Myocyte (in vitro differentiated cells): Measurements from ENCODE around the gene SMARCD3. TPM values are rescaled to one million over a fixed set of nuclear protein-coding genes. Genes with fewer than 3 reads are reported as not detected.

ENCODE experiments used
- DNase-seq: peaks from one replicate; pipeline ENCODE4 v3.0.0-alpha.2; 2012; ENCODE audit warnings: low read depth
- total RNA-seq: library from RNA; depleted of rRNA; stranded (reverse); fragments of >200 nt; gene quantifications from 2 replicates; pipeline ENCODE4 v1.2.3, GENCODE V29; 2014

SMARCD3 gene
- total RNA-seq, 1 donor from 2014 or later = 251 TPM

DNA sequence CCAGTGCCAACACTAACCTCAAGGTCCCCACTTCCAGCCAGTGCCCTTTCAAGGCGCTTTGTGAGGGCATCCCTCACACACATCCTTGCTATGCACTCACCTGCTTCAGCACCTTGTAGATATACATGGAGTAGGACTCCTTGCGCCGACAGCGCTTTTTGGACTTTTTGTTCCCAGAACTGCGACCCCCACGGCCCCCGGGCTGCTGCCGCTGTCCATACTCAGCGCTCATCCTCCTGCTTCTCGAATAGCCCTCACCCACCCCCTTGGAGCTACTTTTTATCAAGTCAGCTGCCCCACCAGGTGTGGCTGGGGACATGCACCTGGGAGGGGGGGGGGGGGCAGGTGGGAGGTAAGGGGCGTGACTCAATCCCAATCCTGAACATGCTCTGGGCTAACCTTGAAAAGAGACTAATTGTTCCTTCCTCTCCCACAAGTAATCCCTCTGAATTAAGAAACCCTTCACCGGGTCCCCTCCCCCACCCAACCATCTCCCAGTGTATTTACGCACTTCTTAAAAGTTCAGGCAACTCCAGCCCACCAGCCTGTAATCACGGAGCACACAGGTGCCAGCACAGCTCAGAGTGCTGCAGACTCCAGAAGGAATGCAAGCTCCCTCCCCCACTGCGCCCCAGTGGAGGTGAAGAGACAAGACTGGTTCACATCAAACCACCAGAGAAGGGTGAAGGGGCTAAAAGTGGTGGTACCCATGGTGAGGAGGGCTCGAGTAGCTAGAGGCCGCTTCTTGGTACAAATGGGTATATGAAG, 38.2 kb downstream of the SMARCD3 start, which contains the start of gene H2BK1:
H2BK1 (minus strand) TSS at position 402 of the 768 bp plus-strand sequence; CDS start at position 232, 170 bp downstream.
- no peak for DNase-seq

- no peak for DNase-seq
Observed at GRCh38 chr7:151209588-151209987, 38.9 kb downstream of the SMARCD3 start.

GRCh38 chr7:151208253-151208862, 40.1 kb downstream of the SMARCD3 start:
- DNase-seq = no peak

GRCh38 chr7:151207804-151208203, 40.7 kb downstream of the SMARCD3 start:
- no peak for DNase-seq

DNA sequence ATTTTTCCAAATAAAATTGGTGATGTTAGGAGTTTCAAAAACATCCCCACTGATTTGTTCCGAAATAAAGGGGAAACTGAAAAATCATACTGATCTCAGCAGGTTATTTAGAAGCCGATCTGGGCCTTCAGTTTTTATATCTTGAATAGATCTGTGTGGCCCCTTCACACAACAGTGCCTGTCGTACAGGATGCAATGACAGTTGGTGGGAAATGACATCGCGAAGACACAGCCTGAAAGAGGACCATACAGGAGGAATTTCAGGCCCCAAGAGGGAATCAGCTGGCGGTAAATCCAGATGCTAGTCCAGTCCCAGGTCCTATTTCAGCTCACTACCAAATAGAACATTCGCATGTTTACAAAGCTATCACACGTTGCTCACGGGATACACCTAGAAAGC, 41.2 kb downstream of the SMARCD3 start:
- DNase-seq = no peak

DNA sequence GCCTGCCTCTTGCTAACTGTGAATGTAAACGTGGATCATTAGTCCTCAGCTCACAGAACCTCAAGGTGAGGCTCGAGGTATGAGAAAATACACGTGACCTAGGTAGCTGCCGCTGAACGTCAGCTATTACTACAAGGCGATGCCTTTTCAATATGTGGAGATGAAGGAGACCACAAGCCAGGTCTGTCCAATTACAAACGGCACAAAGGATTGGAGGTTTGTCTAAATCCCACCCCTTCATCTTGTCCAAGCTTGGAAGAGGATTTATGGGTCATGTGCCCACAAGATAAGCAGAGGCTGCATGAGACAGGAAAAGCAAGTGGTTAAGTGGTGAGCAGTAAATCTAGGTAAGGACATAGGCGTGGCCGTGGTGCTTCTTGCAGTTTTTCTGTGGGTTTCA, 41.6 kb downstream of the SMARCD3 start:
- no peak for DNase-seq

GRCh38 chr7:151205730-151206129, 42.8 kb downstream of the SMARCD3 start:
- DNase-seq = no peak

DNA sequence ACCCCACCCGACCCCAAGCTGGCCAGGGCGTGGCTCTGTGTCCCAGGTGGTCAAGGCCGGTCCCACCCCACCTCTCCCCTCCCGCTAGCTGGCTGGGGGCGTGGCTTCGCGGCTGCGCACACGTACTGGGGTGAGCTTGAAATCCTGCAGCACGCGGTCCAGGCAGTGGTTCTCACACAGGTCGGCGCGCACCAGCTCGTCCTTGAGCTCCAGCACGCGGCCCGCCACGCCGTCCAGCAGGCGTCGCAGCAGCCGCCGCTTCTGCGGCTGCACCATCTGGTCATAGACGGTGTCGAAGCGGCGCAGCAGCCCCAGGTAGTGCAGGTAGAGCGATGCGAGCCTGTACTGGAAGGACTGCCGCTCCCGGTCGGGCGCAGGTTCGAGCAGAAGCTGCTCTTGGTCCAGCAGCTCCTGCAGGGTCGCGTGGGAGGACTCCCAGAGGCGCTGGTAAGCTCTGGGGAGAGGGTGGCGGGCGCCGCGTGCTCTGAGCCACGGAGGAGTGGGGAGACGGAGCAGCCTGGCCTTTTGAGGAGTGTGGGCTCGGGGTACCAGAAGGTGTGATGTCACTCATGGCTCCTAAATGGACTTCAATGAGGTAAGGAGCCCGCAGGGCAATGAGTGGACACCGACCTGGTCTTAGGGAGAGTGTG, 44.0 kb downstream of the SMARCD3 start:
- DNase-seq = no peak

DNA sequence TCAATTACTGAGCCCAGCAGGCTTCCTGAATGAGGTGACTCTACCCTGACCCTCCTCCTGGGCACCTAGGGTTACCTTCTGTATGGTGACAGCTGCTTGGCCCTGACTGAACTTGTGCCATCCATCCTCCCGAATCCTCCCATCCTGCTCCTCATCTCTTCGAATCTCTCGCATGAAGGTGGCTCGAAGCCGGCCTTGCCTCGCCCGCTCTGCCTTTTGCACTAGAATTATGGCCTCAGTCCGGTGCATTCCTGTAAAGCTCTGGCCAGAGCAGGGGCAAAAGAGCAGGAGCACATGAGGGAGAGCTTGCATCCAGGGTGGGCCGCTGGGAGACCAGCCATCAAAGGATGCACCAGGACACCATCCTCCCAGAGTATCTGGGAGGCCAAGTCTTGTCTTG, 45.7 kb downstream of the SMARCD3 start:
- no peak for DNase-seq

DNA sequence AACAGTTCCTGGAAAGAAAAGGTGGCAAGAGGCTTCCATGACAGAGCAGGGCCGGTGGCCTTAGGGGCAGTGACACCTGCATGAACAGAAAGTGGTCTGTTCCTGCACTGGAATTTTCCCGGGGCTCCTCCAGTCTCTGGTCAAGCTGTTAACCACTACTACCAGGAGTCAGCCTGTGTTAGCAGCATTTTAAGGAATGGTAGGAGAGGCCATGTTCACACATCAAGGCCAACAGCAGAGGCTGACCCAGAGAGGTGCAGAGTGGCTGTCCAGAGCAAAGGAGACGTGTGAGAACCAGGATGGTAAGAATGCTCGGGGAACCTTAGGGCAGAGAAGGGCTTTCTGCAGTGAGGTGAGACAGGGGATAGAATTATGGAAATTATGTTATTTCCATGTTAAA, 46.7 kb downstream of the SMARCD3 start:
- no peak for DNase-seq

- DNase-seq = no peak
Observed at GRCh38 chr7:151201344-151201743, 47.1 kb downstream of the SMARCD3 start.

DNA sequence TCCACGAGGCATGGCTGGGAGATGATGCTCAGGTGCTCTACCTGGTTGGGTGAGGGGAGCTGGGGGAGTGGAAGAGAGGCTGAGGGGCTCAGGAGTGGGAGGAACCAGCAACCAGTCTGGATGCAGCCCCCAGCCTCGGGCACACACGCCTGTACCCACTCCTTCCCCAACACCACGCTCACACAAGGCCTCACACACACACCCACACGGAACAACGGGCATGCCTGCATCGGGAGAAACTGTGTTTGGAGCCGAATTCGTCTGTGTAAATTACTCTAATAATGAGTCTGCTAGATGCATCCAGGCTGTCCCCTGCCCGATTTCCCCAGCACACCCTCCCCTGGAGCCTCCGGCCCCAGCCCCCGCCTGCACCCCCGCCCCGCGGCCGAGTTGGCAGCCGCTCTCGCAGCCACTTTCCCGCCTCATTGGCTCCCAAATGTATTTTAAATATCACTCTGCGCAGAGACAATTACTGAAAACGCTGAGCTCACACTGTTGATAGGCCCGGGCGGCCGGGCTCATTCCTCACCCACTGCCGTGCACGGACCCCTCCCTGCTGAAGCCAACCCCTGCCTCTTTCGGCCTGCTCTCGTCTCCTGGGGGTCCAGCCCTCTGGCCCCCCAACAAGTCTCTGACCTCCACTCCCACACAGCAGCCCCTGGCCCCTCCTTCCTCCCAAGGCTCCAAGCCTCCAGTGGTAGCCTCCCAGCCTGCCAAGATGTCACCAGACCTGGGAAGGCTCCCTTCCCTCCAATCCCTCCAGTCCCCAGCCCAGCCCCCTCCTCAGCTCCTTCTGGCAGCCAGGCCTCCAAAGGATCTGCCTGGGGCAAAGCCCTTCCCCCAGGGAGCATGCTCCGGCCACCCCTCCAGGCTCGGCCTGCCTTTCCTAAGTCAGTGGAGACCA, 49.3 kb downstream of the SMARCD3 start:
- DNase-seq = no peak

DNA sequence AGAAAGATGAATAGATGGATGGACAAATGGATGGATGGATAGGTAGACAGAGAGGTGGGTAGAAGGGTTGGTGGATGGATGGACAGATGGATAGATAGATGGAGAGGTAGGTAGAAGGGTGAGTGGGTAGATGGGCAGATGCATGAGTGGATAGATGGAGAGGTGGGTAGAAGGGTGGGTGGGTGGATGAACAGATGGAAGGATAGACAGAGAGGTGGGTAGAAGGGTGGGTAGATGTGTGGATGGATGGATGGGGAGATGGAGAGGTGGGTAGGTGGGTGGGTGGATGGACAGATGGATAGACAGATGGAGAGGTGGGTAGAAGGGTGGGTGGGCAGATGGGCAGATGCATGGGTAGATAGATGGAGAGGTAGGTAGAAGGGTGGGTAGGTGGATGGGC, 50.6 kb downstream of the SMARCD3 start:
- no peak for DNase-seq

GRCh38 chr7:151195616-151196450, 52.7 kb downstream of the SMARCD3 start:
- no peak for DNase-seq

DNA sequence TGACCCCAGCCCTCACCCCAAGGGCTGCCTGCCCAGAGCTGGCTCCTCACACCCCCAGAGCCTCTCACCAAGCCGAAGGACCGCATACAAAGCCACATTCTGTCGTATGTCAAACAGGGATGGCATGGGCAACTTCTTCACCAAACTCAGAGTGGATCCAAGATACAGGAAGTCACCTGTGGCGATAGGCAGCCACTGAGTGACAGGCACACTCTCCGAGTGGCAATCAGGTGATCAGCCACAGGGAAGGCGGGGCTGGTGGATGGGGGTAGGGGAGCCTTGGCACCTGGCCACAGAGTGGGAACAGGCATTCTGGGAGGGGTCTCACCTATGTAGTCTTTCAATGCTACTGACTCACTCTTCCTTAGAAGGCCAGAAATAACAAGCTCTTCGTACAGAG, 54.3 kb downstream of the SMARCD3 start:
- no peak for DNase-seq

DNA sequence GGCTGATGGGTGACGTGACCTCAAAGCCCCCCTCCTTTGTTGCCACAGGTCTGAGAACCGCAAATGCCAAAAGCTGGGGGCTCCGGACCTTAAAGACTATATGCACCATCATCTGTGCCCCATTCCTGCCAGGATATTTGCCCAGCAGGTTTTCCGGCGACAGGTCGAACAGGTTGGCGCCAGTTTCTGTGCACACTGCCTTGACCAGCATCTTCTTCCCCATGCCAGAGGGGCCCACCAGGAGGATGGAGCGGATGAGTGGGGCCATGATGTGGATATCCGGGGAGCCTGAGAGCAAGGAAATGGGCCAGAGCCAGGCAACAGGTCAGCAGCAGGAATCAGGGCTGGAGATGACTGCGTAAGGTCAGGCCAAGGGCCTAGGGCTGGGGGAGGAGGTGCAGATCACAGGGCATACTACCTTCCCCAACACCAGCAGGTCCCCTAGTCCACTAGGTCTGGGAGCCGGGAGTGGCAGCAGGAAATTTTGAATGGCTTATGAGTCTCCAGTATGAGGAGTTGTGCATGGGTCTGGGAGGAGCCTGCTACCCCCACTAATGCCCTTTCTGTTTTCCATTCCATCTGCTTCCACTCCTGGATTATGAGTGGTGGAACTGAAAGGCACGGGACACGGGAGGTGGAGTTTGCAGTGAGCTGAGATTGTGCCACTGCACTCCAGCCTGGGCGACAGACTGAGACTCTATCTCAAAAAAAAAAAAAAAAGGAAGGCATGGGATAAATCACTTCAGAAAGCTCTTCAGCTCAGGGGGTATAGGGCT, 55.1 kb downstream of the SMARCD3 start:
- no peak for DNase-seq

DNA sequence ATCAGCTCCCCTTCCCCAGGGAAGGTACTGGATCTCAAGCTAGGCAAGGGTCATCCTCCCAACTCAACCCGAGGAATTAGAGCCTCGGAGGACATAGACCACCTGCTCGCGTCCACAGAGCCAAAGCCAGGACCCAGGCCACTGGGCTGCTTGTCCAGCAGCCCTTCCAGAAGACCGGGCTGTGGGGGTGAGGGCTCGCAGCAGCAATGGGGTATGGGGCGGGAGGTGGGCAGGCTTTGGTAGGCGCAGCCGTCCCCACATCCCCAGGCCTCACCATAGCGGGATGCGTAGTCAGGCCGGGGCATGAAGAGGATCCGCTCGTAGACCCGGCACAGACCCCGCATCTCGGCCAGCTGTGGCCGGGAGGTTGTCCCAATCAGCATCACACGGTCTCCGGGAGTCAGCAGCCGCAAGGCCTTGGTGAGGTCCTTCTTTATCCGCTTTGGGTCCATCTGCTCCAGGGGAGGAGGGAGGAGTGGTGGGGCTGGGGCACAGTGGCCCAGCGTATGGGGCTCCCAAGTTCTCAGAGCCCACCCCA, 56.4 kb downstream of the SMARCD3 start:
- no peak for DNase-seq

DNA sequence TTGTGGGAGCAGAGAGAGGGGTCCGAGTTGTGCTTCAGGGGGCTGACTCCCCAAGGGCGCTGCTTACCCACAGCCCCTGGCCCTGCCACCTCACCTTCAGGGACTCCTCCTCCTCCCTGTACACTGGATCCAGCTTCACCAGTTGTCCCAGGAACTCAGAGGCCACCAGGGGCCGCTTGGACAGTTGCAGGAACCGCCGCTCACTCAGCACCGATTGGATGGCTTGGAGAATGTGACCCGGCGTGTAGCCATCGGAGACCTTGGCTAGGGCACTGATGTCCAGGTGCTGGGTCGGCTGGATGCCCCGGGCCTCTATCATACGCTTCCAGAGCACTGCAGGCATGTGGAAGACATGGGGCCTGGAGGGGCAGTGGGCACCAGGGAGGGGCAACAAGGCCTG, 57.0 kb downstream of the SMARCD3 start:
- DNase-seq = peak; percentile 33

DNA sequence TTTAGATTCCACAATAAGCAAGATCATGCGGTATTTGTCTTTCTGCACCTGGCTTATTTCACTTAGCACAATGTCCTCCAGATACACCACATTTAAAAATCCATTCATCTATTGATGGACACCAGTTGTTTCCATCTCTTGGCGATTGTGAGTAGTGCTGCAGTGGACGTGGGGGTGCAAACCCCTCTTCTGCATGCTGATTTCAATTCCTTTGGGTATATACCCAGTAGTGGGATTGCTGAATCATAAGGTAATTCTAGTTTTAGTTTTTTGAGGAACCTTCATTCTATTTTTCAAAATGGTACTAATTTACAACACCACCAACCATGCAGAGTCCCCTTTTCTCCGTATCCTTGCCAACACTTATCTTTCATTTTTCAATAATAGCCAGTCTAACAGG, 59.5 kb downstream of the SMARCD3 start:
- no peak for DNase-seq
